Measurements from ENCODE around the gene FABP7.

FABP7 gene

DNA sequence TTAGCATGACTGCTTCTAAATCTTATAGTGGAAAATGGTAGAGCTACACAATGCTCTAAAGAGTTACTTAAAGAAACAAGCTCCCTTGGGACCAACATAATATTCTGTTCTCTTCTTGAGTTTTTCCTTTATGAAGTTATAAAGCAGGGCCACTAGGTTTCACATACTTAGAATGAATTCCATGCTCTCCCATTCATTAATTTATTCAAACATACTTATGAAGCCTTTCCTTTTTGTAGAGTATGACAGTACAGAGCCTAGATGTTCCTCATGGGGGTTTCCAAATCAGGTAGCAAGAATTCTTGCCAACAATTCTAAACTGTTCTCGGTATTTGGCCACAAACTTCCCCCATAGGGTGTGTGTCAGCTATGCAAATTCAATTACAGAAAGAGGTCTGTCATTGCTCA lies 20.6 kb upstream of the FABP7 start:
- no peak for DNase-seq (ENCODE audit: low read depth in 3 of 3)

GRCh38 chr6:122760330-122760729 lies 19.2 kb upstream of the FABP7 start:
- no peak for DNase-seq (ENCODE audit: low read depth in 3 of 3)

- DNase-seq (ENCODE audit: low read depth in 3 of 3) = no peak
These were observed 13.3 kb upstream of the FABP7 start for GRCh38 chr6:122766256-122766655.

GRCh38 chr6:122770835-122771601 lies 8.5 kb upstream of the FABP7 start:
- no peak for DNase-seq (ENCODE audit: low read depth in 3 of 3)

GRCh38 chr6:122772724-122773415 lies 6.6 kb upstream of the FABP7 start:
- no peak for DNase-seq (ENCODE audit: low read depth in 3 of 3)

GRCh38 chr6:122775975-122776374 lies 3.5 kb upstream of the FABP7 start:
- no peak for DNase-seq (ENCODE audit: low read depth in 3 of 3)

DNA sequence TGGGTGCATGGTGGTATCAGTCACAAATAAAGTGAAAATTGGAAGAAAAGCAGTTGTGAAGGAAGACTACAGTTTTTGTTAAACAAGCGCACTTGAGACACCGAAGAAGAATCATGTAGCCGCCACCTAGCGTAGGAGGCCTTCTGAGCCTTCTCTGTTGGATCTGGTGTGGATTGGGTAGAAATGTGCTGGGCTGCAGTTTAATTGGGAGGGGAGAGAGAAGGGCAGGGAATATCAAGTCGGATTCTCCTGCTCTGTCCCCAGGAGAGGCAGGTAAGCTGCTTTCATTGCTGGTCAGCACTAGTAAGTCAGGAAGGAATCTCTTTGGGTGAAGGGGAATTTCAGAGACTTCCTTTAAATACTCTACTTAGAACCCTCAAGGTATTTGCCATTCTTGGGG lies 1.2 kb upstream of the FABP7 start:
- no peak for DNase-seq (ENCODE audit: low read depth in 3 of 3)

- DNase-seq (ENCODE audit: low read depth in 3 of 3) = no peak
These were observed 393 bp upstream of the FABP7 start for GRCh38 chr6:122778985-122779661.

DNA sequence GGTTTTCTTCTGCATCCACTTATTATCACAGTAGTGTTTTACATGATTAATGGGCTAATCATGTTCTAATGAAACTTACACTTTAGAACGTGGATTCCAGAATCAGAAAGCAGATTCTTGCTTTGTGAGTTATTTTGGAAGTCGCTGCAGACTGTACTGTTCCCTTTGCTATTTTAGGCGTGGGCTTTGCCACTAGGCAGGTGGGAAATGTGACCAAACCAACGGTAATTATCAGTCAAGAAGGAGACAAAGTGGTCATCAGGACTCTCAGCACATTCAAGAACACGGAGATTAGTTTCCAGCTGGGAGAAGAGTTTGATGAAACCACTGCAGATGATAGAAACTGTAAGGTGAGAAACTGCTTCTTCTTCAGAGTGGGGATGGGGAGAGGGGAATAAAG lies 598 bp downstream of the FABP7 start:
- DNase-seq (ENCODE audit: low read depth in 3 of 3) = no peak

DNA sequence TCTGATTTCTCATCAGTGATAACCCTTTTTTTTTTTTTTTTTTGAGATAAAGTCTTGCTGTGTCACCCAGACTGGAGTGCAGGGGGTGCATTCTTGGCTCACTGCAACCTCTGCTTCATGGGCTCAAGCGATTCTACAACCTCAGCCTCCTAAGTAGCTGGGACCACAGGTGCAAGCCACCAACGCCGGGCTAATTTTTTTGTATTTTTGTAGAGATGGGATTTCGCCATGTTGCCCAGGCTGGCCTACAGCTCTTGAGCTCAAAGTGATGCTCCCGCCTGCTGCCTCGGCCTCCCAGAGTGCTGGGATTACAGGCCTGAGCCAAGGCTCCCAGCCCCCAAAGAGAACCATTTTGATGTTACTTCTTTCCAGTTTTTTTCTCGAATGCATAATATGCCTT lies 2.2 kb downstream of the FABP7 start:
- DNase-seq (ENCODE audit: low read depth in 3 of 3) = no peak

- DNase-seq (ENCODE audit: low read depth in 3 of 3) = no peak
These were observed 3.9 kb downstream of the FABP7 start for GRCh38 chr6:122783401-122783800.

- no peak for DNase-seq (ENCODE audit: low read depth in 3 of 3)
These were observed 6.4 kb downstream of the FABP7 start for GRCh38 chr6:122785891-122786290.

DNA sequence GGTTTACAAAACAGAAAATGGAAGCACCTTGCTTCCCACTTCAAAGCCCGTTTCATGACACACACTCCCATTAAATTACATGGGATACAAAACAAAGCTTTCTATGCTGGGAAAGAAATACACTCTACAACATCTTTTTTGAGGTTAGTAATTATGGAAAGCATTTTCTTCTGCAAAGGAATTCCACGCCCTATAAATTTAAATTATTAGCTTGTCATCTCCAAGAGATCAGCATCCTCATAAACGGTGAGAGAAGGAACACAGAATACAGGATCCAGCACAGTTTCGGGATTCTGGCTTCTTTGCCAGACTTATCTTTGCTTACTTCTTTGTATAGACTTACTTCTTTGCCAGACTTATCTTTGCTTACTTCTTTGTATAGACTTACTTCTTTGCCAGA lies 8.2 kb downstream of the FABP7 start:
- DNase-seq (ENCODE audit: low read depth in 3 of 3) = no peak

DNA sequence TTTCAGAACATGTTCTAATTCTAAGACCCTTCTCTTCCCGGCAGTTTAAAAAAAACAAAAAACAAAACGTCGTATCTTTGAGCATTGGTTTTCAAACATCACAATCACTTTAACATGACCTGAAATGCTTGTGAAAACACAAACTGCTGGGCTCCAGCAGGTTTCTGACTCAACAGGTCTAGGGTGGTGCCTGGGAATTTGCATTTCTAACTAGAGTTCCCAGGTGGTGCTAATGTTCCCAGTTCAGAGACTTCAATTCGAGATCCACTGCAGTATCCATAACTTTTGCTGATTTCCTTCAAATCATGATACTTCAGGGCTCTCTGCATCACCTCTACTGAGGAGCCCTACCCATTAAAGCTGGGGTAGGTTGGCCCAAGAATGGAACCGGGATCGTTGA lies 8.7 kb downstream of the FABP7 start:
- no peak for DNase-seq (ENCODE audit: low read depth in 3 of 3)

DNA sequence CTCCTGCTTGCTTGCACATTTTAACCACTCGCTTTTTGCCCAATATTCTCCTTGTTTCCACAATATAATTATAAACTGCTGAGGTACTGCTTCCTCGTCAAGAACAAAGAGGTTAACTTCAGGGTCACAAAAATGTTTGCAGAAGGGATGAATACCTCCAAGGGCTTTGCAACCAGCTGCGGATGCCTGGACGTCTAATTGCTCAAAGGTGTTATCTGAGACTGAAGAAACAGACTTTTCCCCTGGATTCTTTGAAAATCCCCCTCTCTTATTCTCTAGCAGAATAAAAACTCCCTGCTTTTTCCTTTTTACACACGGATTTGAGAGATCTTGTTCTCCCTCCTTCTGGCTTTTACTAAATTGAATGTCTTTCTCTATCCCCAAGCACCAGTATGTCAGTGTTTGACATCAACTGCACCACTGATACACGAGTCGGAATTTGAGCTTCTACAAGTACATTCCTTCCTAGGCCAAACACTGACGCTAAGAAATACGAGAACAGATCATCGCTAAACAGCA lies 9.2 kb downstream of the FABP7 start:
- no peak for DNase-seq (ENCODE audit: low read depth in 3 of 3)

- no peak for DNase-seq (ENCODE audit: low read depth in 3 of 3)
These were observed 9.9 kb downstream of the FABP7 start, which contains the start of gene SMPDL3A for GRCh38 chr6:122789182-122790027. Gene SMPDL3A (plus strand): TSS chr6:122789258. CDS start chr6:122789347, 89 bp downstream.

- no peak for DNase-seq (ENCODE audit: low read depth in 3 of 3)
These were observed 10.5 kb downstream of the FABP7 start for GRCh38 chr6:122790028-122790422.

GRCh38 chr6:122790423-122791309 lies 11.2 kb downstream of the FABP7 start:
- no peak for DNase-seq (ENCODE audit: low read depth in 3 of 3)

DNA sequence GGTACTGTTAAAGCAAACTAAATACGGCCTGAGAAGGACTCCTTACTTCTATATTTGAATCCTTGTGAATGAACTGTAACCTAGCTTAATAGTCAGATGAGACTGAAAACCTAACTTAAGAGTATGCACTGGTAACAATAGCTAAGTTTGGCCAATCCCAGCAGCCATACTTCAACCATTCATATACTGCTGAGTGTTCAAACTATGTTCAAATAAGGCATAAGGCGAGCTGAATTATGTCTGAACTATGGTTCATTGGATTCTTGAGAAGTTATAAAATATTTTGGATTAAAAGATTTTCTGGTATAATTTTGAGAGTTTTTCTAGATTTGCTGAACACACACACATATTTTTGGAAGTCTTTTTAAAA lies 11.8 kb downstream of the FABP7 start:
- no peak for DNase-seq (ENCODE audit: low read depth in 3 of 3)

GRCh38 chr6:122792766-122793165 lies 13.2 kb downstream of the FABP7 start:
- no peak for DNase-seq (ENCODE audit: low read depth in 3 of 3)

GRCh38 chr6:122797537-122797936 lies 18.0 kb downstream of the FABP7 start:
- no peak for DNase-seq (ENCODE audit: low read depth in 3 of 3)
